ENCODE results near the gene MRPL4.

Gene MRPL4

GRCh38 chr19:10290357-10290875 lies 38.4 kb downstream of the MRPL4 start:
- peak; percentile 67 for DNase-seq

- no peak for DNase-seq
Measured at GRCh38 chr19:10290876-10291553, 39.0 kb downstream of the MRPL4 start.

- DNase-seq: peak; percentile 77
Measured at GRCh38 chr19:10291554-10292205, 39.7 kb downstream of the MRPL4 start.

GRCh38 chr19:10292206-10292788 lies 40.3 kb downstream of the MRPL4 start:
- peak; percentile 95 for DNase-seq

GRCh38 chr19:10292789-10293636 lies 41.0 kb downstream of the MRPL4 start:
- DNase-seq: peak; percentile 59

GRCh38 chr19:10293637-10294367 lies 41.8 kb downstream of the MRPL4 start:
- DNase-seq: peak; percentile 59

GRCh38 chr19:10294368-10294697 lies 42.3 kb downstream of the MRPL4 start:
- DNase-seq: peak; percentile 57

GRCh38 chr19:10295305-10295846 lies 43.4 kb downstream of the MRPL4 start:
- DNase-seq: peak; percentile 73

GRCh38 chr19:10295847-10296591 lies 44.0 kb downstream of the MRPL4 start:
- DNase-seq: peak; percentile 51

- peak; percentile 46 for DNase-seq
Measured at GRCh38 chr19:10299545-10300458, 47.8 kb downstream of the MRPL4 start.

GRCh38 chr19:10305139-10305806 lies 53.3 kb downstream of the MRPL4 start:
- no peak for DNase-seq

GRCh38 chr19:10306327-10306726 lies 54.3 kb downstream of the MRPL4 start:
- no peak for DNase-seq

- DNase-seq: no peak
Measured at GRCh38 chr19:10309423-10309822, 57.4 kb downstream of the MRPL4 start, which contains the start of gene ZGLP1. Gene ZGLP1 (minus strand): TSS chr19:10309815.
